Subcutaneous adipose tissue (tissue), 4 donors: ENCODE measurements around the gene INSM1. TPM values are rescaled to one million over a fixed set of nuclear protein-coding genes. Genes with fewer than 3 reads are reported as not detected.

Experiments
- total RNA-seq, 4 donors: library from RNA; depleted of rRNA; stranded (reverse); fragments of >200 nt; gene quantifications; one replicate each; pipeline ENCODE4 v1.1.0, GENCODE V29; 2016
- TF ChIP-seq, protein P1 (sequence below): fragments of 450-650 bp; IDR thresholded peaks from one replicate; pipeline ENCODE4 v1.5.1; 2016; ENCODE audit warnings: low read depth, mild to moderate bottlenecking, control low read depth, antibody characterized with exemption, moderate library complexity

INSM1 gene
- total RNA-seq, 4 donors from 2014 or later = 0.17 TPM; not detected in 3

DNA sequence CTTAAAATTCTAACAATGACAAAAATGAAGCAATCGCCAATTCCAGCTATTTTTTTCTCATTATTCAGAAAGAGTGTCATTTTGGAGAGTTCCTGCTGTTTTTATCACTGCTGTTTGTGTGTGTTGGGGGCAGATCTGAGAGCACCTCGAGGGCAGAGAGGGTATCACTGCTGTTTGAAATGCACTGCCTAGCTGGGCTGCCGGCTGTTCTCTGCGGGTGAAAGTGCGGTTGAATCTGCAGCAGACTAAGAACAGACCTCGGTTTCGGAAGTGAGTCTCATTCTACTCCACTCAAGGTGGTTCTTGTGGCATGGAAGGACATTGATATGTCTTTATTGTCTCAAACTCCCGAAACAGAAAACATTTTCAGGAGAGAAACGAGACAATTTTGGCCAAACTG is 18.3 kb downstream of the INSM1 start:
- TF ChIP-seq, protein P1, sequence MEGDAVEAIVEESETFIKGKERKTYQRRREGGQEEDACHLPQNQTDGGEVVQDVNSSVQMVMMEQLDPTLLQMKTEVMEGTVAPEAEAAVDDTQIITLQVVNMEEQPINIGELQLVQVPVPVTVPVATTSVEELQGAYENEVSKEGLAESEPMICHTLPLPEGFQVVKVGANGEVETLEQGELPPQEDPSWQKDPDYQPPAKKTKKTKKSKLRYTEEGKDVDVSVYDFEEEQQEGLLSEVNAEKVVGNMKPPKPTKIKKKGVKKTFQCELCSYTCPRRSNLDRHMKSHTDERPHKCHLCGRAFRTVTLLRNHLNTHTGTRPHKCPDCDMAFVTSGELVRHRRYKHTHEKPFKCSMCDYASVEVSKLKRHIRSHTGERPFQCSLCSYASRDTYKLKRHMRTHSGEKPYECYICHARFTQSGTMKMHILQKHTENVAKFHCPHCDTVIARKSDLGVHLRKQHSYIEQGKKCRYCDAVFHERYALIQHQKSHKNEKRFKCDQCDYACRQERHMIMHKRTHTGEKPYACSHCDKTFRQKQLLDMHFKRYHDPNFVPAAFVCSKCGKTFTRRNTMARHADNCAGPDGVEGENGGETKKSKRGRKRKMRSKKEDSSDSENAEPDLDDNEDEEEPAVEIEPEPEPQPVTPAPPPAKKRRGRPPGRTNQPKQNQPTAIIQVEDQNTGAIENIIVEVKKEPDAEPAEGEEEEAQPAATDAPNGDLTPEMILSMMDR = no peak

DNA sequence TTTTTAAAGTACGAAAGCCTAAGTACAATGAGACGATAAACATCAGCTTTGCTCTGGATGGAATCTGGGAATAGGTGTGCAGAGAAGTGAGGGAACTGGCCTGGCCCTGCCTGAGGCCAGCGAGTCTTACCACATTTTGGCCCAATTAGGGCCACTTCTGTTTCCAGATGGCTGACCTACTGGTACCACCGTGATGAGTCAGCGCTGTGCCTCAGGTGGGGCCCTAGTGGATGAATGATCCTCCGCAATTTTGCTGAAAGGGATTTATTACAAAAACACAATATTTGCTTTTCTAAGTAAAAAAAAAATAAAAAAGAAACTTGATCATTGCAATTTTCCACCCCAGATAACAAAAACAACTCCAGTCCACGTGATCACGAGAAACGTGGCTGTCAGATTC is 22.5 kb downstream of the INSM1 start:
- TF ChIP-seq, protein P1 = no peak

DNA sequence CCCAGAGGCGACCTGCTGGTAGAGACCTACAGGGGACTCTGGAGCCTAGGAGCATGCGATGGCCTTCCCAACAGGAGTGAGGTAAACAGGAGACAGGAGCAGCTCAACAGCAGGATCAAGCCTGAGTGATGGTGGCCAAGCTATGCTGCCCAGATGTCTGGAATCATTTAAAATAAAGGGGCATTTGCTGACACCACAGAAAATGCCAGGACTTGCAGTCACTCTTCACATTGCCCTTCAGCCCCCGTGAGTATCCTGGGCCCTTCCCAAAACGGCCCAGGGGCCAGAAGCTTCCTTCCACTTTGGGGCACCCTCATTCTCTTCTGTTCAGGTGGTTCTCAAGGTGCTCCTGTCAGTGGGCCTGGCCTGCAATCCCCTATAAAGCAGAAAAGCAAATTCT is 23.2 kb downstream of the INSM1 start:
- TF ChIP-seq, protein P1 = no peak

DNA sequence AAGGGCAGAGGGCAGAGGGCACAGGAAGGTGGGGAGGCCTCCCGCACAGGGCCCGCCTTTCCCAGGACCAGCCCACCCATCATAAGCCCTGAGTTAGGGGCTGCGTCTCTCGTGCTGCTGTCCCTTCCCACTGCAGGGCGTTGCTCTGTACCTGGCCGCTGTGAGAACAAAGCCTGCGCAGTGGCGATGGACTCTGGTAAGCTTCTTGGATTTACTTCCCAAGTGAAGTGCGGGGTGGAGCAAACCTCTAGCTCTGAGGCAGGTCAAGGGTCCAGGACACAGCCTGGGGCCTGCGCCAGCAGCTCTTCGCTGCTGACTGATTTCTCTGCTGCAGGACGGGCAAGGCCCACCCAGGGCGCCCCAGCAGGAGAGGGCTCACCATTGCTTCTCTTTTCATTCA is 23.9 kb downstream of the INSM1 start:
- TF ChIP-seq, protein P1 = no peak

DNA sequence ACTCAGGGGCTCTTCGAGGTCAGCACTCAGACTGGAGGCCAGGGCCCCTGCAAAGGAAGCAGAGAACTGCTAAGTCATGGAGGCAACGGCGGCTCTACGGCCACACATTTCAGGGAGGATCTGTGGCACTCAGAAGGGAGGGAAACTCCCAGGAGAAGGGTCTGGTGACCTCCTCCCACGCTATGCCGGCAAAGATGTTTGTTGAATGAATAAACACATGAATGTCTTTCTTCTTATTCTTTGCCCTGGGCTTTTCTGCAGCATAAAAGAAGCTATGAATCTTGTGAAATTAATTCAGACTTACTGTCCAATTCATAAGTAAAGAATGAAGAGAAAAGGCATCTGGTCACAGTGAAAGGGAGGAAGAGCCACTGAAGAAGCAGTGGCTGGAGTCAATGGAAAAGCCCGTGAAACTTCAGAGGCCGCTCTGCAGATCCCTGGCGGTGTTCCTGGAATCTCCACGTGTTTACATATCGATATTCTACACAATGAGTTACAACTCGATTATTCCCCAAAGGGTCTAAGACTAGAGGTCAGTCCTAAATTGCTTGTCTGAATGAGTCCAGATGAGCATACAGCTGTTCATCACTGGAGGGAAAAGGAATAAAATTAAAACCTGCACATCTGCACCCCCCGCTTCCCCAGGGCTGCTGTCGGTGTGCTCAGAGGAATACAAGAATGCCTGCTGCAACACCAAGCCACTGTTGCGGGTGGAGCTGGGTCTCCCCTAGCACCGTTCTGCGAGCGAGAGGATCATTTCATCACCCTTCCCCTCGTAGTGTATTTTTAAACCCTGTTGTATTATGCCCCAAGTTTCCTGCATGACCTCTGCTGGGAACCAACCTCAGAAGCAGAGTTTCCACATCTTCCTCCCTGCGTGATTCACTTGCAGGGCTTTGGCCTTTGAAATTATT is 25.6 kb downstream of the INSM1 start:
- TF ChIP-seq, protein P1 = no peak

DNA sequence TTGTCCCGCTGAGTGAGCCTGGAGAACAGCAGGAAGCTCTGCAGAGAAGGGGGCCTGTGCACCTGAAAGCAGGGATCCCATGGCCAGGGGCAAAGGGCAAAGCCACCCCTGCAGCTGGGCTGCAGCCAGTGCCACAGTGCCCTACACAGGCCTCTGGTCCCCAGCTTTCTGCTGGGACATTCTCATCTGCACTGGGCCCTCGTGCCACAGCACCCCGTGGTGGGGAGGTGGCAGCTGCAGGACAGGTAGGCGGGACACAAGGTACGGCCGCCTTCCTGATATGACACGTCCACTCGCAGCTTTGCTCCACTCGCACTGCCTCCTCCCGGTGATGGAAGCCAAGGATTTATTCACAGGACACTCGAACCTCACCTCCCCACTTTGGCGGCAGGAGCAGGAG is 27.2 kb downstream of the INSM1 start:
- TF ChIP-seq, protein P1 = no peak

DNA sequence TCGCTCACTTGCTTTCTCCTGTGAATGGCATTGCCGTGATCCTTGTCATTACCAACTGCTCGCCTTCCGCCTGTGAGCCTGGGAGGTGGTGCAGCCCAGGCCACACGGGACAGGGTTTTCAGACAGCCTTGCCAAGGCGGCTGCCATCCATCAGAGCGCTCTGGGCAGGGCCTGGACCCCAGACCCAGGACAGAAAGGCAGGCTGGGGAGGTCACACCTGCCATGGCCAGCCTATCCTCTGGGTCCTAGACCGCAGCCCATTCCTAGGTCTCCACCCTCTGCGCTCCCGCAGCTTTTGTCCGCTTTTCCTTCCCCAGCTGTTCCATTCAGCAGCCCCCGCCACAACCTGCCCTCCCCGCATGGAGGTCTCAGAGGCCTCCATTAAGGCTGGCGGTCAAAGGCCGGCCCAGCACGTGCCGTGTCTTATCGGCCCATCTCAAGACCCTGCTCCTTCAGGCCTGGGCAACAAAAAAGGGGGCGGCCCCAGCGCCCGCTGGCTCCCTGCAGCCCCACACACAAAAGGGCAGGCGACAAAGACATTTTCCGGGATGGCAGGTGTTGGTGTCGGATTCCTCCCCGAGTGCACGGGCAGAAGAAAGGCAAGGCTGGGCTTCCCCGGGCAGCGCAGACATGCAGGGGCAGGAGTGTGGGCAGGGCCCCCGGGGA is 28.1 kb downstream of the INSM1 start:
- TF ChIP-seq, protein P1 = no peak
